NCI-H1436 treated with DMSO at 0.1 percent for 48 hours (cell line): ENCODE data around the gene ALKBH5.

Experiments
- DNase-seq: peaks from one replicate; lab custom pipeline; 2025; lab: John Stamatoyannopoulos, UW

Gene ALKBH5

DNA sequence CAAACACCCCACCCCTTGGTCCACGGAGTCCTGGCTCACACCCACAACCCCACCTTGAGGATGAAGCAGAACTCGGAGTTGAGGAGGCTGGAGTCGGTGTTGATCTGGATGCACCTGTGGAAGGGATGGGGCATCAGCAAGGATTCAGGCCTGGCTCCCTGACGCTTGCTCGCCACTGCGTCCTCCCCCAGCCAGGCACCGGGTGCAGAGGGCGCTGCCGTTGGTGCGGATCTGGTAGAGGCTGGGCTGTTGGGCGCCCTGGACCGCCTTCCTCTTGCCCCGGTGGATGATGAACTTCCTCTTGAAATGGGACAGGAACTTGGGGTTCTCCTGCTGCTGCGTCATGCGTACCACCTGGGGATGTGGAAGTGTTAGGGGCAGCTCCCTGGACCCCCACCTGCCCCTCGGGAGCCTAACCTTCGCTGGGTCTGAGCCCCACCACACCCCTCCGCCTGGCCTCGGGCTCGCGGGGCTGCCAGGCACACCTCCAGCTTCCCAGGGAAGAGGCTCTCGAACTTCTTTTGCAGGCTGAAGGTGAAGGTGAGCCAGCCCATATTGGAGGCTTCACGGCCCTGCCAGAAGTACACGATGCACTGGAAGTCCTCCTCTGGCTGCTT lies 62.6 kb downstream of the ALKBH5 start:
- no peak for DNase-seq

DNA sequence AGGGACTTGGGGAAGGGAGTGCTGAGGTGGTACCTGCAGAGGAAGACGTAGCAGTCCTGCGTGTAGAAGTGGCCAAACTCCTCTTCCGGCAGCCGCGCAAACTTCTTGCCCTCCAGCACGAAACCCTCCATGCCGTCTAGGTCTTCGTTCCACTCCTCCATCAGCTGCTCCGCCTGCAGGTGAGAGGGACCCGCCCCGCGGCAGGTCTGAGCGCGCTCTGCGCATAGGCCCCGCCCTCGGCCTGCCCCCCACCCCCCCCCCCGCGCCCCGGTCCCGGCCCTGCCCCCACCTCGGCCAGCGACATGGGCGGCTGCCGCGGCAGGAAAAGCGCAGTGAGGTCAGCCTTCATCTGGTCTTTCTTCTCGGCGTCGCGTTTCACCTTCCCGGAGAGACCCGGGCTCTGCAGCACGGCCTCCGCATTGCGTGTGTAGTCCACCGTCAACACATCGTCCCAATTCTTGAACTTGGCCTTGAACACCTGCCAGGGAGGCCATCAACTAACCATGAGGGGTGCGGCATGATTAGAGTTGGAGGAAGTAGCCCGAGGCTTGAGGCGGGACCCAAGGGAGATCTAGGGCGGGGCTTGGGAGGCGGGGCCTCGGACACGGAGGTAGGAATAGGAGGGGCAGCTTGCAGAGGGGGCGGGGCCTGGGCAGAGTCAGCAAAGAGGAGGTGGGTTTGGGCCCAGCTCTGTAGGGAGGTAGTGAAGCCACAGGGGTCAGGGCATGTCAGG lies 63.4 kb downstream of the ALKBH5 start:
- peak; percentile 72 for DNase-seq

DNA sequence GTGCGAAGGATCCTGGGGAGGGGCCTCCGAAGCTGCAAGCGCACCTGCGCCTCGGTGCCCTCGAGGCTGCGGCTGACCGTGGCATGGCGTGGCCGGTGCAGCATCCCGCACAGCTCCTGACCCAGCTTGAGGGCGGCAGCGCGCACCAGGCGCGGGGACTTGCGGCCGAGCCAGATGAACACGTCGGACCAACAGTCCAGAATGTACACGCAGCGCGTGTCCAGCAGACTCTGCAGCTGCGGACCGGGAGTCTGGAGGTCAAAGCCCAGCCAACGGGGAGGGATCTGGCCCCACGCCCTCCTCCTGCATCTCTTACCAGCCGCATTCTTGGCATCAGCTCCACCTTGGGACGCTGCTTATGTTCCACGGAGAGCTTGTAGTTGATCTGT lies 64.0 kb downstream of the ALKBH5 start:
- no peak for DNase-seq

DNA sequence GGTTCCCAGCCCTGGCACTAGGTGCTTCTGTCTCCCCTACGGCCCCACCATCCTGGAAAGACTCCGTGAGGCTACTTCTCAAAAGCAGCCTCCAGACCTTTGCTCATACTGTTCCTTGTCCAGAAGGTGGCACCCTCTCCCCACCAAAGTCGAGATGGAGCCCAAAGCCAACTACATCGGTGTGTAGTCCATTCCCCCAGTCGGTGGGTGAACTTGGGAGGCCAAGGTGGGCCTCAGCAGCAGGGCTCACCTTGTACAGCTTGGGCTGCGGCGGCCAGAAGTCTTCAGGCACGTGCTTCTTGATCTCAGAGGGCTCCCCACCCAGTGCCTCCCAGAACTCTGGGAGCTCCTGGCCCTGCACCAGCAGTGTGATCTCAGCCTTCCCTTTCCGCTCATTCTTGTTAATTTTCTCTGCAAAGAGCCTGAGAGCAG lies 64.7 kb downstream of the ALKBH5 start:
- peak; percentile 17 for DNase-seq

DNA sequence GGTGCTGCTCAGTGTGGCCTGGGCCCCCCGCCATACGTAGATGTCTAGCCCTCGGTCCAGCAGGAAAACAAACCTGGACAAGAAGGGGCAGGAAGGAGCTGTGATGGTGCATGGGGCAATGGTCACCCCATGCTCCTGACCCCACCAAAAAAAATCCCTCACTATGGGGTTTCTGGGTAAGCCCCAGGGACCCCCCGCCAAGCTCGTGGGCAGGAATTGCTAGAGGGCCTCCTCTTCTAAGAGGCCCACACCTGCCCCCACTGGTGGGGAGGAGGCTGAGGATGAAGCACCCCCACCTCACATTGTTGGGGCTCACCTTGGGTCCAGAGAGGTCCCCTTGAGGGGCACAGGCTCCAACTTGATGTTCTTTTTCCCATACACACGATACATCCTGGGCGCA lies 65.2 kb downstream of the ALKBH5 start:
- no peak for DNase-seq

DNA sequence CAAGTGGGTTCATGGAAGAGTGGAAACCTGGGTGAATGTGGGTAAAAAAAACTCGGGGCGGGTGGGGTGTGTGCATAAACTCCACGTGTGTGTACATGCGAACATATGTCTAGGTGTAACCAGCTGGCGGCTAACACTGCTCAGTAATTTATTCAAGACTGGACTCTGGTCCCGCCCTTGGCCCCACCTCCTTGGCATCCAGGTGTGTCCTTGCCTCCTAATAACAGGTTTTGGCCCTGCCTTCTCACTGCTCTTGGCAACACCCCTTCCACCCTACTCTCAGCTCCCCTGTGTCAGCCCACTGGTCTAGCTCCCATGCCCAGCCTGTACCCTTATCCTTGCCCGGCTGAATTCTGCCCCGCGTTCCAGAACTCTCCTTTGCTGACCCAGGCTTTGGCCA lies 66.6 kb downstream of the ALKBH5 start:
- DNase-seq = no peak

DNA sequence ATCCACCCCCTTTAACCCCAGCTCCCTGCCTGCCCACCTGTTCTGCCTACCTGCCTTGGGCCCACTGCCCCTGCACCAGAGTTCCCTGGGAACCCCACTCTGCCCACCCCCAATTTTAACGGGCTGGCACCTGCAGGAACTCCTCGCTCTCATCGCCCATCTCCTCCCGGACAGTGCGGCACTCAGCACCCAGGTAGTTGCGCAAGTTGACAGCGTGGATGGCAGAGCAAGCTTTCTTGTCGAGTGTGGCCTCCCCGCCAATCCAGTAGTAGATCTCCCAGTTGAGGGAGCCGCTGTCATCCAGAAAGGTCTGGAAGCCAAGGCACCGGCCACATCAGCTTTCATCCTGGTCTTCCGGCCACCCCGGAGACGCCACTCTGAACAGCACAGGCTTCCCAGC lies 67.1 kb downstream of the ALKBH5 start:
- no peak for DNase-seq

DNA sequence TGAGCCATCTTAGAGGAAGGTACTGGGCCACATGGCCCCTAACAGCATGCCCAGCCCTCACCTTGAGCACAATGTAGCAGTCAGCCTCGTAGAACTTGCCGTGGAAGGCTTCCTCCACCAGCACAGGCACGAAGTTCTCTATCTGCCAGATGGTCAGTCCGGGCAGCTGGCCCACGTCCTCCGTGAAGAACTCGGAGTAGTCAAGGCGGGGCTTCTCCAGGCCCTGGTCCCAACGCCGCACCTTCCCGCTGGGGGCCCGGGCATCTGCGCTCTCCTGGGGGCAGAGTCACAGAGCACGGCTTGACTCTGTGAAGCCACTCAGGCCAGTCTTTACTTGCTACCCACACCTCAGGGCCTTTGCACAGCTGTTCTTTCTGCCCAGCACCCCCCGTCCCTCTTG lies 67.6 kb downstream of the ALKBH5 start:
- DNase-seq = no peak

DNA sequence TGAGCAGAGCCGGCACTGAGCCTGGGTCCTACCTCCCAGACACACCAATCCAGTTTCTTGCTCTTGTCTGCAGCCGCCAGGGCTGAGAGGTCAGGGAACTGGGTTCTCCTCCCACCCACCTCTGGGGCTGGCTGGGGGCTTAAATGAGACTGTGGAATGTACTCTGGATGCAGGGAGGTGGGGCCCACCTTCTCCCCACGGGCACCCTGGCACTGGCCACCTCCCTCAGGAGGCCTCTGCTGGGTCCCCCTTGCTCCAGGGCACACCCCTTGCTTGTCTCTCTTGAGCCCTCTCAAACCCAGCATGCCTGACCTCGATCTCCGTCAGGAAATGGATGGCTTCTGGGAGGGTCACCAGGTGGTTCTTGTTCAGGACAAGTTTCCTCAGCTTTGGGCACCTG lies 68.5 kb downstream of the ALKBH5 start:
- DNase-seq = no peak

DNA sequence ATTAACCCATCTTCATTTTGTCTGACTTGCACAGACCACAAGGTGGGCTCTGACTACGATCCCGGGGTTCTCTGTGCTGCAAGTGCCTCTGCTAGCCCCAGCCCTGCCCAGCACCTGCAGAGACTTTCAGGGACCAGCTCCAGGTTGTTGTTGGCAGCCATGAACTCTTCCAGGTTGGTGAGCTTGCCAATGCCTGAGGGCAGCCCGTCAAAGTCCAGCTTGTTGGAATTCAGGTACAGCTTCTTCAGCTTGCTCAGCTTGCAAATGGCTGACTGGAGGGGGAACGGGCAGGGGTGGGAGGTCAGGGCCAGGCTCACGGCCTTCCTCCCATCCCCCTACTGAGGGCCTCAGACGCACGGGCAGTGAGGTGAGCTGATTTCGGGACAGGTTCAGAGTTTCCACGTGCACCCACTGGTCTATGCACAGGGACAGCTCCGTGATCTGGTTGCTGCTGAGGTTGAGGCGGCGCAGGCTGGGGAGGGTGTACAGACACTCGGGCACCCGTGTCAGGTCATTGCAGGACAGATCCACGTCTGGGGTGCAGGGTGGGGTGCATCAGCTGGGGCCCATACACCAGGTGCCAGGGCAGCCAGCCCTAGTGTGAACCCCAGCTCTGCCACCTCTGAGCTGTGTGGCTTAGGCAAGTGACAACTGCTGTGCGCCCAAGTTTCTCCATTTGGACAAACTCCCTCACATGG lies 69.7 kb downstream of the ALKBH5 start:
- DNase-seq = no peak

DNA sequence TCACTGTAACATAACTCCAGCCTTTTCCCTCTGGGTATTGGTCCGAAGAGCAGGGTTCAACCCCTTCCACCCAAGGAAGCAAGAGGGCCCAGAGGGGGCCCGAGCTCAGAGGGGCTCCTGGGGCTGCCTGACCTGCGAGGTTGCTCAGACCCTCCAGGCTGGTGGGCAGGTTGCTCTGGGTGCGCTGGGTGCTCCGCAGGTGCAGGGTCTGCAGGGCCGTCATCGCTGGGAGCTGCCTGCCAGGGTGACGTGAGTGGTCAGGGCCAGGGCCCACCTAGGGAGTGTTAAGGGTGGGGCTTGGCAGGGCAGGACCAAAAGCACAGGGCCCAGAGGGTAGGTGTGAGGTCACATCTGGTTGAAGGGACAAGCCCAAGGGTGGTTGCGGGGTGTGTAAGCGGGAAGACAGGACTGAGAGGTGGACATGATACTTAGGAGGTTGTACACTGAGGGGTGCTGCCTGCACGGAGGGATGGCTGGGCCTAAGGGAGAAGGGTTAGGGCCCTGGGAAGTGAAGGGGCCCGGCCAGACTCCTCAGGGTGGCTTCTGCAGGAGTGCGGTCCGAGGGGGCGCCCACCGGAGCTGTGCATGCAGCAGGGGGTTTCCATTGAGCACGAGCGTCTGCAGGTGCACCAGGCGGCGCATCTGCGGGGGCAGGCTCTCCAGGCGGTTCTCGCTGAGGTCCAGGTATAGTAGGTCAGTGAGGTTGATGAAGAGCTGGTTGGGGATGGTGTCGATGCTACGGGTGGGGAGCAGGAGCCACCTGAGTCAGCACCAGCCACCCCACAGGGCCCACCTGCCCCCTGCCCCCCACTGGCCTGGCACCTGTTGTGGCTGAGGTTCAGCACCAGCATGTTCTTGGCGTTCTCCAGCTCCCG lies 70.6 kb downstream of the ALKBH5 start:
- DNase-seq = no peak

DNA sequence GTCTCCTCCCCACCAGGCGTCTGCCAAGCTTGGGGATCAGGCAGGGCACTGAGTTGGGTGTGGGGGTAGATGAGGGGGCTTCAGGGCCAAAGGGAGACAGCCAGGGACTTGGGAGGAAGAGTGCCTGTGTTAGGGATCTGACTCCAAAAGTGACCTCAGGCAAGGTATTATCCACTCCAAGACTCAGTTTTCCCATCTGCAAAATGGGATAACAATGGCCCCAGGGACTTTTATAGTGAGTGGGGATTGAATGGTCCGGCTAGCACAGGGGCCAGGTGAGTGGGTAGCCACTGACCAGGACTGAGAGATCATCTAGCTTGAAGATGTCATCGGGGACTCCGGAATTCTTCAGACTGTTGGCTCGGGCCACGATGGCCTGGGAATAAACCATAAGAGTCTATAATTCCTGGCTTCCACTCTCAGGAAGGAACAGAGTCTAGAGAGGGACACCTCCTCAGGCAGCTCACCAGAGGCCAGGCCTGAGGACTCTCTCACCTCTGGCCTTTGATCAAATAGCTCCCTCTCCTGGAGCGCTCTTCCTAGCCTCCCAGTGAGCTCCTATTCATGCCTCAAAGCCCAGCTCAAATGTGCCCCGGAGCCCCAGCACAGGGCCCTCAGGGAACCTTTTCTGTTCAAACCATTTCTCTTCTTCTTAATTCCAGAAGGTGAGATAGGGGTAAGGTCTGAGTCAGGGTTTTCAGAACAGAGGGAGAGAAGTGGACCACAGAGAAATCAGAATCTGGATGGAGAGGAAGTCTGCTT lies 71.4 kb downstream of the ALKBH5 start:
- DNase-seq = no peak

DNA sequence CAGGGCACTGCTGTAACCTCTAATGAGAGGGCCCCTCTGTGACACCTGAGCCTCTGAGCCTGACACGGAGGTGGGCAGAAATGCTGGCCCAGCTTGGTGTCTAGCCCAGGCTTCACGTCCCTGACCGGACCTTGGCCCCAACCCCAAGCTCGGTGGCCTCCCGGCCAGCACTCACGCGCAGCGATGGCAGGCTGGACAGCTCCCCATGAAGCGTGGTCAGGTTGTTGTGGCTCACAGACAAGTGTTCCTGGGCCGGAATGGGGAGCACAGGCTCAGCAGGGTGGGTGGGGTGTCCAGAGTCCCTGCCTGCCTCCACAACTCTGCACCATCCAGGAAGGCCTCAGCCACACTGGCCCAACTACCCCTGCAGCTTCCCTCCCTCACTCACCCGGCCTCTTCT lies 72.7 kb downstream of the ALKBH5 start:
- no peak for DNase-seq

DNA sequence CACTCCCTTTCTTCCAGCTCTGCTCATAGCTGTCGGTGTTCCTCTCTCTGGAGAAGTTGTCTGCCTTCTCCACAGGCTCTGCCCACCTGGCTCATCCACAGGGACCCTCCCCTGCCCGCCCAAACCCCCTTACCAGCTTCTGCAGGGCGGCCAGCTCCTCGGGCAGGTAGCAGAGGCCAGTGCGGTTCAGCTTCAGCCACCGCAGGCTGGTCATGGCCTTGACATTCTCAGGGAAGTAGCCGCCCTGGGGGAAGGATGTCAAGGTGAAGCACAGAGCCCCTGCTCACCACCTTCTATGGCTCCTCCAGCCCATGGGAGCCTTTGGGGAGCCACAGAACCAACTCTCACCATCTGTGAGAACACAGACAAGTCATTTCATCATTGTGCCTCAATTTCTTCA lies 73.1 kb downstream of the ALKBH5 start:
- no peak for DNase-seq

DNA sequence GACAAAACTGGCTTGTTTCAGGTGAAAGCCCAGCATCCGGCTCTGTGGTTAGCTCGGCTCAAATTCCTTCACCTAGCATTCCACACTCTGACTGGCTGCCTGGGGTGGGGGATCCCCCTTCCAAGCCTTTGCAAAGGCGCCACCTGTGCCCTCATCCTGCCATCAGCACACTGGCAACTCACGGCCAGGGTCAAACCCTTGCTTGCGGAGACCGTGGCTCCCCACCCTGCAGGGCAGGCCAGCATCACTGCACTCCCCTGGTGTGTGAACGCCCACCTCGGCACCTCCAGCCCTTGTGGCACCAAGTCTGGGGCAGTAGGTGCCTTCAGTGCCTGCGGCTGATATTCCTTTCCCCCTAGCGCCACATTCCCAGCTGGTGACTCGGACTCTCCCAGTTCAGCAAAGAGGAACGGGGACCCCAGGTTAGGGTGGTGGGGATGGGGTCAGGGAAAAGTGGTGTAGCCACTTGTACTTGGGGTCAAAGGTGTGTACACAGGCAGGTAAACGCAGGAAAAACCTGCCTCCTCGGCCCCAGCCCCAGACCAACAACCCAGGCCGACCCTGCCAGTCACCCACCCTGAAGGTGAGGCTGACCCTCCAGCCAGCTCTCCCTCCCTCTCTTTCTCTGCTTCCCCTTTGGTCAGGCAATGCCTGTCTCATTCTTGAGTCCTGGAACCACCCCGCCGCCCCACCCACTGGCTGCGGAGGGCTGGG lies 73.8 kb downstream of the ALKBH5 start:
- no peak for DNase-seq

DNA sequence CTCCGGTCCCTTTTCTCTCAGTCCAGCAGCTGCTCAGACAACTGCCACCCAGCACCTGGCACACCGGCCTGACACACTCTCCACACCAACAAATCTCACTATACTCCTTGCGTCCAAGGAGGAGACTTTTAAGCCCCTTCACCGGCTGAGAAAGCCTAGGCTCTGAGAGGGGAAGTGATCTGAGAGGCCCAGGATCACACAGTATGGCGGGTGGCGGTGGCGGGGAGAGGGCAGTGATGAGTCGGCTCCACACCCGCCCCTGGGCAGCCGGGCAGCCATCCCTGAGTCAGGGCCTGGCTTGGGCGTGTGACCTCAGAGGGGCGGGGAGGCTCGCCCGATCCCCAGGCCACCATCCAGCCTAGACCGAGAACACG lies 74.3 kb downstream of the ALKBH5 start:
- DNase-seq = no peak

DNA sequence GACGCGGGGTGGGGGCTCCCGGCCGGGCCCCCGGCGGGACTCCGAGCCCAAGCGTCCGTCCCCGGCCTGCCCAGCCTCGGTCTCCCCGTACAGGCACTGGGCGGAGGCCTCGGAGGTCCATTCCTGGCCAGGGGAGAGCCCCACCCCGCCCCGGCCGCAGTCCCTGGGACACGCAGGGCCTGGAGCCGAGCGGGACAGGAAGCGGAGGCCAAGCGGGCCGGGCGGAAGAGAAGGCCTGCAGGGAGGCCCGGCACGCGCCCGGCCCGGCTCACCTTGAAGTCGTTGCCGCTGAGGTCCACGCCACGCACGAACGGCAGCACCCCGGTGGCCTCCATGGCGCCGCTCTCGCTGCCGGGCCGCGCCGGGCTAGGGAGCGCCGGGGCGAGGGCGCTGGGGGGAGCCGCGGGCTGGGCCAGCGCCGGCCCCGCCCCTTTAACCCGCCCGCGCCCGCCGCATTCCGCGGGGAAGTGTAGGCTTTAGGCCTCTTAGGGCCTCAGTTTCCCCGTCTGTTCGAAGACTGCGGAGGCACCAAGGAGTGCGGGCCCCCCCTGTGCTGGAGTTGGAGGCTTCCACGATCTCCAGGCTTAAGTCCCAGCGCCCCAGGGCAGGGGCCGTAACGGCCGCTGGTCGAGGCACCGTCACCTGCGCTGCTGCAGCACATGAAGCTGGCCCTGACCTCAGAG lies 74.9 kb downstream of the ALKBH5 start, which contains the start of gene FLII:
TSS of gene FLII (minus strand) at position 383 of the 683 bp plus-strand sequence. CDS start at position 335, 48 bp downstream.
- DNase-seq = no peak
